Neural crest cell (in vitro differentiated cells): ENCODE results near the gene PPP2R1B. TPM values are rescaled to one million over a fixed set of nuclear protein-coding genes. Genes with fewer than 3 reads are reported as not detected.
A peak's percentile ranks its signal among the peaks of the same experiment; 100 is the strongest.

Source experiments
- DNase-seq: peaks from one replicate; pipeline ENCODE4 v3.0.0; 2021; ENCODE audit warnings: low read depth, mixed read lengths, low spot score
- H3K27ac Mint-ChIP-seq: one replicate; pipeline ENCODE4 v1.8.0; 2021; ENCODE audit warnings: mild to moderate bottlenecking, mixed read lengths; ENCODE audit not compliant: unreplicated experiment
- H3K27me3 Mint-ChIP-seq: 2 replicates; pipeline ENCODE4 v1.8.0; 2021; ENCODE audit warnings: low read depth, mild to moderate bottlenecking, mixed read lengths
- H3K36me3 Mint-ChIP-seq: 2 replicates; pipeline ENCODE4 v1.8.0; 2021; ENCODE audit warnings: low read depth, mild to moderate bottlenecking, mixed read lengths
- H3K4me1 Mint-ChIP-seq: 2 replicates; pipeline ENCODE4 v1.8.0; 2021; ENCODE audit warnings: mixed read lengths
- H3K4me3 Mint-ChIP-seq: one replicate; pipeline ENCODE4 v1.8.0; 2021; ENCODE audit warnings: mild to moderate bottlenecking, mixed read lengths
- H3K9me3 Mint-ChIP-seq: 2 replicates; pipeline ENCODE4 v1.8.0; 2021; ENCODE audit warnings: mixed read lengths
- CTCF ChIP-seq: fragments of 200-600 bp; sonication (generic); conservative IDR thresholded peaks from 2 replicates; pipeline ENCODE4 v1.5.0; 2021; ENCODE audit warnings: antibody characterized with exemption, mild to moderate bottlenecking
- total RNA-seq: library from RNA; stranded (reverse); gene quantifications from 2 replicates; pipeline ENCODE4 v1.2.1, GENCODE V29; 2021

Gene PPP2R1B
- total RNA-seq, 1 donor from 2014 or later = 80.4 TPM

DNA sequence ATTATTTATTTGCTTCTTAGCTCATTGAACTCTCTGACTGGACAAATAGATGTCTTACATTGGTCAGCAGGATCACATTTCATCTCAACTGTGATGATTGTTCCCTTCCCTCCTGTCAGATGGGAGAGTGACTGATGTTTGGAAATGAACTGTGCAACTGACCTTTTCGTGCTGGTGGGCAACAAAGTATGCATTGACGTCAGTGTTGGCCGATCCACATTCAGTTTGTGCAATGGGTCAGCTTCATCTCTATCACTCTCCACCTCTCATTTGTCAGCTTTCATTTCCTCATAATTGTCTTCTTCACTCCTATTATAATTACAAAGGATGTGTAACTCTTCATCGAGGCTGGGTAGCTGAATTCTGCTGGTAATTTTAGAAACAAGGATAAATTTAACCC lies 71.3 kb downstream of the PPP2R1B start:
- no peaks in the 10 kb centered on the region for H3K9me3 Mint-ChIP-seq
- H3K4me3 Mint-ChIP-seq = no peak overlapping the region
- peak; percentile 14 for DNase-seq
- H3K27me3 Mint-ChIP-seq = no peaks in the 10 kb centered on the region
- TF ChIP-seq CTCF = no peak
- peaks cover 2% of the 10 kb centered on the region for H3K36me3 Mint-ChIP-seq
- H3K27ac Mint-ChIP-seq = peak overlapping the region; percentile 57
- H3K4me1 Mint-ChIP-seq = peaks cover 47% of the 10 kb centered on the region

DNA sequence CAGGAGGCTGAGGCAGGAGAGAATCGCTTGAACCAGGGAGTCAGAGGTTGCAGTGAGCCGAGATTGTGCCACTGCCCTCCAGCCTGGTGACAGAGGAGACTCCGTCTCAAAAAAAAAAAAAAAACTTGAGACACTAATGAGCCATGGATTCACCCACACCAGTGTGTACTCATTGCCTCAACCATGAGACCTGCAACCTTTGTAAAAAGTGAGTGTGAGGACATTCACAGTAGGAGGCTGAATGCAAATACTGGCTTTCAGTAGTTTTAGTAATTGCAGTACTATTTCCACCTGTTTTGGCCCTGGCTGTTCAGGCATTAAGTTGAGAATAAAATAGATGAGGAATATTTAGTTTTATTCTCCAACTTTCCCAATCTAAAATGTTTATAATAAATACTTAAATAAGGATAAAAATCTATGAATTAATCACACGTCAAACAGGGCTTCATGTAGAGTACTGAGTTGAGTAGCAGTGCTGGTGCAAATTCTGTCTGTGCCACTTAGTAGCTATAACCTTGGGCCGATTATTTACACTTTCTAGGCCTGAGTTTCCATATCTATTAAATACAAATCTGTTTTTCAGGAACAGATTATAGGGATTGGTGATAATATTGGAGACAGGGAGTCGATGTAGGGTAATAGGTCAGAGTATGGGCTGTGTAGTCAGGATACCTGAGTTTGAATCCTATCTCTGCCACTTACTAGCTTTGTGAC lies 72.8 kb downstream of the PPP2R1B start:
- Mint-ChIP-seq H3K27me3 (no peaks in the 10 kb centered on the region), H3K9me3 (no peaks in the 10 kb centered on the region), H3K36me3 (peaks cover 2% of the 10 kb centered on the region), H3K27ac (no peak overlapping the region), H3K4me3 (no peak overlapping the region), H3K4me1 (peaks cover 47% of the 10 kb centered on the region)
- no peak for DNase-seq
- no peak for TF ChIP-seq CTCF

- TF ChIP-seq CTCF = no peak
- Mint-ChIP-seq H3K4me3 (no peak overlapping the region), H3K27me3 (no peaks in the 10 kb centered on the region), H3K27ac (no peak overlapping the region), H3K4me1 (peaks cover 41% of the 10 kb centered on the region), H3K36me3 (peaks cover 5% of the 10 kb centered on the region), H3K9me3 (no peaks in the 10 kb centered on the region)
- DNase-seq = no peak
Observed at GRCh38 chr11:111691741-111692140, 74.4 kb downstream of the PPP2R1B start.

DNA sequence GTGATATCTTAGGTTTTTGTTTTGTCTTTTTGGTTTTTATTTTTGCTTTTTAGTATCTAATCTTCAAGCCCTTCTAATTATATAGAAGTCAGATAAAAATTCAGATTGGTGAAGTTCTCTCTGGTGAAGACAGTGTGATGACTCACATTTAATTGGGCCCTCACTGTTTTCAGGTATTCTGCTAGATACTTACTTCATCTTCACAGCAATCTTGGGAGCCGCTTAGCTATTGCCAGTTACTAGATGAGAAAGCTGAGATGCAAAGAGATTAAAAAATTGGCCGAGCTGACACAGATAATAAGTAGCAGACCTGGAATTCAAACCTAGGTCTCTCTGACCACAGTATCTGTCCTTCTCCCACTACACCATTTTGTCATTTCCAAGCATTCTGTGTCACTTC lies 75.0 kb downstream of the PPP2R1B start:
- no peak for DNase-seq
- peaks cover 35% of the 10 kb centered on the region for H3K4me1 Mint-ChIP-seq
- no peak for TF ChIP-seq CTCF
- H3K27ac Mint-ChIP-seq = no peak overlapping the region
- peaks cover 5% of the 10 kb centered on the region for H3K36me3 Mint-ChIP-seq
- no peak overlapping the region for H3K4me3 Mint-ChIP-seq
- no peaks in the 10 kb centered on the region for H3K9me3 Mint-ChIP-seq
- H3K27me3 Mint-ChIP-seq = no peaks in the 10 kb centered on the region

DNA sequence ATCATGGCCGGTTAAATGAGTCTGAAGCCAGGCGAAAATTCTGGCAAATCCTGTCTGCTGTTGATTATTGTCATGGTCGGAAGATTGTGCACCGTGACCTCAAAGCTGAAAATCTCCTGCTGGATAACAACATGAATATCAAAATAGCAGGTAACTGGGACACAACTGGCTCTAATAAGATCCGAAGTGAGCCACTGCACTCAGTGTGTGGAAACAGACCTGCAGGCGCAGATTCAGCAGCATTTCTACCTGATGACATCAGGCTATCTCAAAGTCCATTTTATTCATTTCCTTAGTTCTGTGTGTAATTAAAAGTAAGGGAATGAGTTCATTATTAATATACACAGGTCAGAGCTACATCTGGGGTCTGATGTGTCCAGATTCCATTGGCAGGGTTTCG lies 78.2 kb downstream of the PPP2R1B start:
- H3K4me1 Mint-ChIP-seq = peaks cover 9% of the 10 kb centered on the region
- H3K27ac Mint-ChIP-seq = no peak overlapping the region
- no peaks in the 10 kb centered on the region for H3K27me3 Mint-ChIP-seq
- no peak overlapping the region for H3K4me3 Mint-ChIP-seq
- H3K9me3 Mint-ChIP-seq = no peaks in the 10 kb centered on the region
- TF ChIP-seq CTCF = no peak
- peaks cover 5% of the 10 kb centered on the region for H3K36me3 Mint-ChIP-seq
- no peak for DNase-seq
